Measurements from ENCODE around the gene SUSD6. TPM values are rescaled to one million over a fixed set of nuclear protein-coding genes. Genes with fewer than 3 reads are reported as not detected.
A peak's percentile ranks its signal among the peaks of the same experiment; 100 is the strongest.

Gene SUSD6
- polyA plus RNA-seq (2013, experiment 1 of 2) = 2.9 TPM
- polyA plus RNA-seq (2013, experiment 2 of 2) = 2.6 TPM

GRCh38 chr14:69611172-69612013 is at the start of gene SUSD6:
Gene SUSD6, plus strand, starts transcription at chr14:69611596. Its CDS starts 46,997 bp downstream, at chr14:69658593.
- H3K56ac ChIP-seq (ENCODE audit: low read length) = peak within 1 kb of the TSS; percentile 69
- peak; percentile 88 for DNase-seq
- H3K9ac ChIP-seq (ENCODE audit: low read length) = peak within 1 kb of the TSS; percentile 57
- peak within 1 kb of the TSS; percentile 35 for H2BK120ac ChIP-seq (ENCODE audit: low read depth, low read length)
- H3K4ac ChIP-seq (ENCODE audit: low read depth, low read length) = no peak within 1 kb of the TSS
- no peak within 1 kb of the TSS for H2AK5ac ChIP-seq (ENCODE audit: low read length)
- peak within 1 kb of the TSS; percentile 70 for H3K4me3 ChIP-seq (ENCODE audit: low read length)
- H3K79me1 ChIP-seq (ENCODE audit: low read length) = no peaks in the 10 kb centered on the region
- no peak within 1 kb of the TSS for H4K5ac ChIP-seq (ENCODE audit: low read length)
- no peak within 1 kb of the TSS for H2BK5ac ChIP-seq (ENCODE audit: low read length)
- H3K27ac ChIP-seq (ENCODE audit: low read depth, low read length) = peak within 1 kb of the TSS; percentile 61
- peaks cover 2% of the 10 kb centered on the region for H3K4me1 ChIP-seq (ENCODE audit: control insufficient read depth, low read depth, low read length)
- H3K36me3 ChIP-seq (ENCODE audit: control insufficient read depth, insufficient read depth, low read length) = no peaks in the 10 kb centered on the region
- peak within 1 kb of the TSS; percentile 45 for H3K23ac ChIP-seq (ENCODE audit: low read length)
- H3K4me2 ChIP-seq (ENCODE audit: low read length) = peak within 1 kb of the TSS; percentile 39
- no peaks in the 10 kb centered on the region for H3K79me2 ChIP-seq (ENCODE audit: control insufficient read depth, insufficient read depth, low read length)
- peak within 1 kb of the TSS; percentile 91 for H4K8ac ChIP-seq (ENCODE audit: low read depth, low read length)
- WGBS (ENCODE audit: extremely low coverage, insufficient coverage, low lambda C conversion rate) = no CpG with 5 or more reads among the region's 105 CpGs
- H3K27me3 ChIP-seq (ENCODE audit: insufficient read depth, low read length, poor library complexity) = no peaks in the 10 kb centered on the region
- H2BK15ac ChIP-seq (replicated peaks; ENCODE audit: low read depth) = no peak within 1 kb of the TSS
- peak within 1 kb of the TSS; percentile 81 for H3K18ac ChIP-seq (ENCODE audit: low read length)

- peak overlapping the region; percentile 76 for H3K27ac ChIP-seq (ENCODE audit: low read depth, low read length)
Observed at GRCh38 chr14:69561893-69562292, 49.5 kb upstream of the SUSD6 start.

GRCh38 chr14:69567563-69567962 is 43.8 kb upstream of the SUSD6 start:
- no peak overlapping the region for H3K4me2 ChIP-seq (ENCODE audit: low read length)
- no peak overlapping the region for H4K8ac ChIP-seq (ENCODE audit: low read depth, low read length)
- no peak overlapping the region for H3K18ac ChIP-seq (ENCODE audit: low read length)
- no peak overlapping the region for H2BK120ac ChIP-seq (ENCODE audit: low read depth, low read length)
- no peak overlapping the region for H3K4me3 ChIP-seq (ENCODE audit: low read length)
- no peaks in the 10 kb centered on the region for H3K36me3 ChIP-seq (ENCODE audit: control insufficient read depth, insufficient read depth, low read length)
- H3K4me1 ChIP-seq (ENCODE audit: control insufficient read depth, low read depth, low read length) = peaks cover under 1% of the 10 kb centered on the region
- no peak overlapping the region for H4K5ac ChIP-seq (ENCODE audit: low read length)
- H3K4ac ChIP-seq (ENCODE audit: low read depth, low read length) = no peak overlapping the region
- H3K23ac ChIP-seq (ENCODE audit: low read length) = no peak overlapping the region
- no peak overlapping the region for H2AK5ac ChIP-seq (ENCODE audit: low read length)
- no peak overlapping the region for H2BK15ac ChIP-seq (replicated peaks; ENCODE audit: low read depth)
- H3K79me1 ChIP-seq (ENCODE audit: low read length) = no peaks in the 10 kb centered on the region
- no peaks in the 10 kb centered on the region for H3K79me2 ChIP-seq (ENCODE audit: control insufficient read depth, insufficient read depth, low read length)
- no peak overlapping the region for H2BK5ac ChIP-seq (ENCODE audit: low read length)
- H3K27ac ChIP-seq (ENCODE audit: low read depth, low read length) = no peak overlapping the region
- no peak overlapping the region for H3K9ac ChIP-seq (ENCODE audit: low read length)
- no peaks in the 10 kb centered on the region for H3K27me3 ChIP-seq (ENCODE audit: insufficient read depth, low read length, poor library complexity)
- H3K56ac ChIP-seq (ENCODE audit: low read length) = no peak overlapping the region
- WGBS (ENCODE audit: extremely low coverage, insufficient coverage, low lambda C conversion rate) = no CpG with 5 or more reads among the region's 5 CpGs
- no peak for DNase-seq

More at GRCh38 chr14:69561893-69562292, 49.5 kb upstream of the SUSD6 start:
- no peak overlapping the region for H3K4me2 ChIP-seq (ENCODE audit: low read length)
- no peaks in the 10 kb centered on the region for H3K27me3 ChIP-seq (ENCODE audit: insufficient read depth, low read length, poor library complexity)
- H3K4me1 ChIP-seq (ENCODE audit: control insufficient read depth, low read depth, low read length) = peaks cover 11% of the 10 kb centered on the region
- DNase-seq = peak; percentile 89
- peak overlapping the region; percentile 93 for H2BK5ac ChIP-seq (ENCODE audit: low read length)
- H3K18ac ChIP-seq (ENCODE audit: low read length) = no peak overlapping the region
- H3K4ac ChIP-seq (ENCODE audit: low read depth, low read length) = no peak overlapping the region
- H3K9ac ChIP-seq (ENCODE audit: low read length) = peak overlapping the region; percentile 42
- H2AK5ac ChIP-seq (ENCODE audit: low read length) = no peak overlapping the region
- peak overlapping the region; percentile 59 for H3K56ac ChIP-seq (ENCODE audit: low read length)
- H3K79me1 ChIP-seq (ENCODE audit: low read length) = no peaks in the 10 kb centered on the region
- no peaks in the 10 kb centered on the region for H3K79me2 ChIP-seq (ENCODE audit: control insufficient read depth, insufficient read depth, low read length)
- H4K8ac ChIP-seq (ENCODE audit: low read depth, low read length) = no peak overlapping the region
- H4K5ac ChIP-seq (ENCODE audit: low read length) = no peak overlapping the region
- H2BK15ac ChIP-seq (replicated peaks; ENCODE audit: low read depth) = no peak overlapping the region
- H3K4me3 ChIP-seq (ENCODE audit: low read length) = no peak overlapping the region
- H3K36me3 ChIP-seq (ENCODE audit: control insufficient read depth, insufficient read depth, low read length) = no peaks in the 10 kb centered on the region
- no peak overlapping the region for H3K23ac ChIP-seq (ENCODE audit: low read length)
- no peak overlapping the region for H2BK120ac ChIP-seq (ENCODE audit: low read depth, low read length)

- H3K18ac ChIP-seq (ENCODE audit: low read length) = no peak overlapping the region
- H3K4me2 ChIP-seq (ENCODE audit: low read length) = no peak overlapping the region
- no CpG with 5 or more reads among the region's 2 CpGs for WGBS (ENCODE audit: extremely low coverage, insufficient coverage, low lambda C conversion rate)
- H3K36me3 ChIP-seq (ENCODE audit: control insufficient read depth, insufficient read depth, low read length) = no peaks in the 10 kb centered on the region
- no peaks in the 10 kb centered on the region for H3K4me1 ChIP-seq (ENCODE audit: control insufficient read depth, low read depth, low read length)
- no peak overlapping the region for H3K9ac ChIP-seq (ENCODE audit: low read length)
- H3K79me1 ChIP-seq (ENCODE audit: low read length) = no peaks in the 10 kb centered on the region
- no peak overlapping the region for H2AK5ac ChIP-seq (ENCODE audit: low read length)
- H2BK5ac ChIP-seq (ENCODE audit: low read length) = no peak overlapping the region
- H3K79me2 ChIP-seq (ENCODE audit: control insufficient read depth, insufficient read depth, low read length) = no peaks in the 10 kb centered on the region
- DNase-seq = no peak
- H4K5ac ChIP-seq (ENCODE audit: low read length) = no peak overlapping the region
- H3K4ac ChIP-seq (ENCODE audit: low read depth, low read length) = no peak overlapping the region
- no peak overlapping the region for H3K23ac ChIP-seq (ENCODE audit: low read length)
- no peak overlapping the region for H3K4me3 ChIP-seq (ENCODE audit: low read length)
- H3K27me3 ChIP-seq (ENCODE audit: insufficient read depth, low read length, poor library complexity) = no peaks in the 10 kb centered on the region
- H4K8ac ChIP-seq (ENCODE audit: low read depth, low read length) = no peak overlapping the region
- no peak overlapping the region for H2BK120ac ChIP-seq (ENCODE audit: low read depth, low read length)
- H3K27ac ChIP-seq (ENCODE audit: low read depth, low read length) = no peak overlapping the region
- no peak overlapping the region for H2BK15ac ChIP-seq (replicated peaks; ENCODE audit: low read depth)
- no peak overlapping the region for H3K56ac ChIP-seq (ENCODE audit: low read length)
Observed at GRCh38 chr14:69569859-69570258, 41.5 kb upstream of the SUSD6 start.

- no peak for DNase-seq
- no peak overlapping the region for H3K23ac ChIP-seq (ENCODE audit: low read length)
- no peak overlapping the region for H2BK5ac ChIP-seq (ENCODE audit: low read length)
- no peak overlapping the region for H3K9ac ChIP-seq (ENCODE audit: low read length)
- H3K4ac ChIP-seq (ENCODE audit: low read depth, low read length) = no peak overlapping the region
- H4K8ac ChIP-seq (ENCODE audit: low read depth, low read length) = no peak overlapping the region
- no peaks in the 10 kb centered on the region for H3K79me2 ChIP-seq (ENCODE audit: control insufficient read depth, insufficient read depth, low read length)
- H3K36me3 ChIP-seq (ENCODE audit: control insufficient read depth, insufficient read depth, low read length) = no peaks in the 10 kb centered on the region
- no peak overlapping the region for H3K18ac ChIP-seq (ENCODE audit: low read length)
- H2BK15ac ChIP-seq (replicated peaks; ENCODE audit: low read depth) = no peak overlapping the region
- H2AK5ac ChIP-seq (ENCODE audit: low read length) = no peak overlapping the region
- H3K56ac ChIP-seq (ENCODE audit: low read length) = no peak overlapping the region
- H3K4me2 ChIP-seq (ENCODE audit: low read length) = no peak overlapping the region
- H3K4me1 ChIP-seq (ENCODE audit: control insufficient read depth, low read depth, low read length) = no peaks in the 10 kb centered on the region
- H3K4me3 ChIP-seq (ENCODE audit: low read length) = no peak overlapping the region
- no peaks in the 10 kb centered on the region for H3K27me3 ChIP-seq (ENCODE audit: insufficient read depth, low read length, poor library complexity)
- H3K79me1 ChIP-seq (ENCODE audit: low read length) = no peaks in the 10 kb centered on the region
- no peak overlapping the region for H2BK120ac ChIP-seq (ENCODE audit: low read depth, low read length)
- no peak overlapping the region for H3K27ac ChIP-seq (ENCODE audit: low read depth, low read length)
- no CpG with 5 or more reads among the region's 7 CpGs for WGBS (ENCODE audit: extremely low coverage, insufficient coverage, low lambda C conversion rate)
- no peak overlapping the region for H4K5ac ChIP-seq (ENCODE audit: low read length)
Observed at GRCh38 chr14:69570836-69571330, 40.5 kb upstream of the SUSD6 start.

Measured in mesendoderm (in vitro differentiated cells).